B cell (primary cell): ENCODE data around the gene CHD1. TPM values are rescaled to one million over a fixed set of nuclear protein-coding genes. Genes with fewer than 3 reads are reported as not detected.

ENCODE experiments used
- ATAC-seq: fragments of 200-7000 bp; cut with Tn5 transposase; one replicate; pipeline ENCODE4 v1.10.0; 2021; ENCODE audit warnings: low read depth, mild to moderate bottlenecking, moderate number of reproducible peaks, moderate library complexity
- CTCF ChIA-PET: fragments of 350-600 bp; sonication (Branson Sonifier 250); formaldehyde crosslinking; loops from one replicate; lab custom pipeline; 2021; ENCODE audit warnings: antibody characterized with exemption, inconsistent platforms; lab: Charles Lee
- POLR2A ChIA-PET: fragments of 350-600 bp; sonication (Branson Sonifier 250); formaldehyde crosslinking; loops from one replicate; lab custom pipeline; 2021; ENCODE audit warnings: antibody characterized with exemption; lab: Charles Lee
- DNase-seq: peaks from one replicate; pipeline ENCODE4 v3.0.0; 2013
- H2AFZ ChIP-seq: 2 replicates; pipeline ENCODE4 v1.6.1; 2012; ENCODE audit warnings: mild to moderate bottlenecking, low read depth, low read length; ENCODE audit not compliant: insufficient read depth, poor library complexity, severe bottlenecking
- H3K27ac ChIP-seq, 2 donors: 1 replicate in 1 of 2; 2 replicates in 1 of 2; pipeline ENCODE4 v1.5.1; 2012 to 2013; ENCODE audit warnings: low read length in 2 of 2, mild to moderate bottlenecking in 2 of 2, moderate library complexity in 1 of 2
- H3K27me3 ChIP-seq, 4 experiments: fragments of 200-600 bp in 1 of 4; sonication (generic) in 1 of 4; replicated peaks in 1 of 4; 1 replicate in 2 of 4; 2 replicates in 2 of 4; pipeline versions ENCODE4 v1.6.1 to v1.7.0; 2013 to 2016; ENCODE audit warnings: low read length in 3 of 4, mild to moderate bottlenecking in 2 of 4, mixed read lengths in 1 of 4, moderate library complexity in 1 of 4; ENCODE audit not compliant: insufficient read depth in 4 of 4, control insufficient read depth in 3 of 4; ENCODE audit errors: control extremely low read depth in 1 of 4
- H3K36me3 ChIP-seq, 2 experiments: replicated peaks in 1 of 2; 1 replicate in 1 of 2; 2 replicates in 1 of 2; pipeline versions ENCODE4 v1.6.1 to v1.7.1; 2013; ENCODE audit warnings: low read length in 1 of 2; ENCODE audit not compliant: insufficient read depth in 2 of 2, control insufficient read depth in 1 of 2; ENCODE audit errors: control extremely low read depth in 1 of 2, extremely low read depth in 1 of 2
- H3K4me1 ChIP-seq, 2 donors: fragments of 200-600 bp in 1 of 2; sonication (generic) in 1 of 2; 1 replicate in 1 of 2; 2 replicates in 1 of 2; pipeline versions ENCODE4 v1.5.1 to v1.6.1; 2013 to 2017; ENCODE audit warnings: low read length in 2 of 2; ENCODE audit not compliant: control insufficient read depth in 2 of 2, insufficient read depth in 2 of 2
- H3K4me2 ChIP-seq: replicated peaks from 2 replicates; pipeline ENCODE3; 2012; ENCODE audit warnings: mild to moderate bottlenecking, low read depth, low read length; ENCODE audit not compliant: poor library complexity, severe bottlenecking
- H3K4me3 ChIP-seq, 5 experiments: fragments of 200-600 bp in 1 of 5; sonication (generic) in 1 of 5; 1 replicate in 3 of 5; 2 replicates in 2 of 5; pipeline versions ENCODE4 v1.5.1 to v1.7.0; 2011 to 2016; ENCODE audit warnings: low read length in 4 of 5, mild to moderate bottlenecking in 4 of 5, low read depth in 2 of 5, control low read depth in 1 of 5, moderate library complexity in 1 of 5; ENCODE audit not compliant: insufficient read depth in 1 of 5; ENCODE audit errors: control extremely low read depth in 1 of 5, extremely low read depth in 1 of 5
- H3K79me2 ChIP-seq: fragments of 200-600 bp; sonication (generic); one replicate; pipeline ENCODE4 v1.6.0; 2016; ENCODE audit warnings: low read length; ENCODE audit not compliant: control insufficient read depth, insufficient read depth
- H3K9ac ChIP-seq: fragments of 200-600 bp; sonication (generic); 2 replicates; pipeline ENCODE4 v1.6.1; 2017; ENCODE audit warnings: mild to moderate bottlenecking, low read length, moderate library complexity
- H3K9me3 ChIP-seq, 3 donors: one replicate each; pipeline versions ENCODE4 v1.6.1 to v1.7.1; 2013; ENCODE audit warnings: low read length in 2 of 3; ENCODE audit not compliant: control insufficient read depth in 2 of 3, insufficient read depth in 1 of 3; ENCODE audit errors: control extremely low read depth in 1 of 3
- H4K20me1 ChIP-seq: 2 replicates; pipeline ENCODE4 v1.6.0; 2012; ENCODE audit warnings: mild to moderate bottlenecking, low read length; ENCODE audit not compliant: insufficient read depth, control insufficient read depth, poor library complexity, severe bottlenecking
- H3K27ac Mint-ChIP-seq: one replicate; pipeline ENCODE4 v1.8.0; 2021; ENCODE audit warnings: mixed read lengths
- H3K27me3 Mint-ChIP-seq: one replicate; pipeline ENCODE4 v1.8.0; 2021; ENCODE audit warnings: mixed read lengths
- H3K4me1 Mint-ChIP-seq: one replicate; pipeline ENCODE4 v1.8.0; 2021; ENCODE audit warnings: mixed read lengths
- H3K4me3 Mint-ChIP-seq: one replicate; pipeline ENCODE4 v1.8.0; 2021; ENCODE audit warnings: mixed read lengths
- H3K9me3 Mint-ChIP-seq: one replicate; pipeline ENCODE4 v1.8.0; 2022; ENCODE audit warnings: mixed read lengths; ENCODE audit not compliant: insufficient read depth
- CTCF ChIP-seq: fragments of 200-600 bp; IDR thresholded peaks from one replicate; pipeline ENCODE4 v1.8.0; 2022; ENCODE audit warnings: antibody characterized with exemption, mild to moderate bottlenecking
- EZH2 ChIP-seq: IDR thresholded peaks from 2 replicates; pipeline ENCODE4 v1.6.1; 2012; ENCODE audit warnings: borderline replicate concordance, low read depth, mild to moderate bottlenecking, moderate library complexity, low read length; ENCODE audit not compliant: insufficient read depth, poor library complexity, severe bottlenecking
- WGBS: methylation state at CpG from one replicate; pipeline ENCODE4 v1.1.5; 2013; ENCODE audit warnings: missing lambda C conversion rate; ENCODE audit not compliant: insufficient coverage; 5-methylcytosine and 5-hydroxymethylcytosine counted together
- intact Hi-C: fragments of 100-400 bp; cut with micrococcal nuclease; formaldehyde crosslinking; loops from one replicate; pipeline ENCODE4 v1.10.0; 2022
- polyA plus RNA-seq: library from polyadenylated mRNA; depleted of rRNA; stranded (reverse); fragments of >200 nt; gene quantifications from 2 replicates; pipeline ENCODE4 v1.2.3, GENCODE V29; 2012
- total RNA-seq, 2 donors: library from RNA; stranded (reverse); fragments of 120-200 nt in 1 of 2; gene quantifications; 1 replicate in 1 of 2; 2 replicates in 1 of 2; pipeline versions ENCODE4 v1.2.3 to v1.2.4, GENCODE V29; 2013 to 2022

CHD1 gene
- total and polyA plus RNA-seq, 2 donors (not counting 1 experiment from before 2014, with no cell fraction given) = 27.8 to 91.4 TPM

- Histone ChIP-seq H3K4me2 (no peak overlapping the region), H3K9ac (no peak overlapping the region), H3K27ac (no peak overlapping the region), H2AFZ (no peak overlapping the region), H3K79me2 (peaks cover 92% of the 10 kb centered on the region), H3K9me3 (no peaks in the 10 kb centered on the region), H3K4me3 (no peak overlapping the region), H4K20me1 (peaks cover 48% of the 10 kb centered on the region), H3K36me3 (peaks cover 7 to 57% of the 10 kb centered on the region in 2 experiments), H3K27me3 (no peaks in the 10 kb centered on the region), H3K4me1 (peaks cover 14 to 23% of the 10 kb centered on the region in 2 donors)
- Mint-ChIP-seq H3K27me3 (no peaks in the 10 kb centered on the region), H3K4me3 (no peak overlapping the region), H3K4me1 (peaks cover 56% of the 10 kb centered on the region), H3K27ac (no peak overlapping the region), H3K9me3 (no peaks in the 10 kb centered on the region)
- DNase-seq (no peak), ATAC-seq (no peak)
- no peak for TF ChIP-seq EZH2
- TF ChIP-seq CTCF = no peak
- POLR2A ChIA-PET = no interaction called here
- 54% methylated on average over 2 of the region's 3 CpGs for WGBS
- intact Hi-C loops = no loop called here
- CTCF ChIA-PET = interaction anchor here (1.2 to 2.1 kb wide), 5 partner anchors 10 to 136 kb away, joined by 3 to 7 read pairs (median 3); no protein-coding TSS in a partner anchor
Measured at GRCh38 chr5:98923966-98924365, 4.8 kb downstream of the CHD1 start.

- Histone ChIP-seq H3K79me2 (peaks cover 100% of the 10 kb centered on the region), H3K9me3 (no peaks in the 10 kb centered on the region), H2AFZ (no peak overlapping the region), H3K4me1 (peaks cover 14 to 30% of the 10 kb centered on the region in 2 donors), H3K4me3 (no peak overlapping the region), H4K20me1 (peaks cover 63% of the 10 kb centered on the region), H3K27ac (peak overlapping the region in 1 of 2 donors; percentile 5), H3K27me3 (no peaks in the 10 kb centered on the region), H3K36me3 (peaks cover 7 to 66% of the 10 kb centered on the region in 2 experiments), H3K4me2 (no peak overlapping the region), H3K9ac (no peak overlapping the region)
- H3K9me3 Mint-ChIP-seq = no peaks in the 10 kb centered on the region
- DNase-seq (no peak), ATAC-seq (no peak)
- 73% methylated on average over 4 of the region's 4 CpGs for WGBS
- ChIA-PET CTCF (interaction anchor here (0.6 to 2.3 kb wide), 8 partner anchors 9 to 183 kb away, joined by 3 to 18 read pairs (median 4); no protein-coding TSS in a partner anchor), POLR2A (no interaction called here)
- H3K4me3 Mint-ChIP-seq = peak overlapping the region; percentile 1
- H3K27me3 Mint-ChIP-seq = no peaks in the 10 kb centered on the region
- no peak overlapping the region for H3K27ac Mint-ChIP-seq
- H3K4me1 Mint-ChIP-seq = peaks cover 60% of the 10 kb centered on the region
- intact Hi-C loops = no loop called here
- no peak for TF ChIP-seq EZH2
- TF ChIP-seq CTCF = no peak
Measured at GRCh38 chr5:98921947-98922505, 6.8 kb downstream of the CHD1 start.
